ENCODE data around the gene AQP12A.
"Not testable (repeated sequence)": the region's sequence is repeated elsewhere in the genome, so short reads cannot be mapped to it uniquely, and the experiment has no call there.

DNA sequence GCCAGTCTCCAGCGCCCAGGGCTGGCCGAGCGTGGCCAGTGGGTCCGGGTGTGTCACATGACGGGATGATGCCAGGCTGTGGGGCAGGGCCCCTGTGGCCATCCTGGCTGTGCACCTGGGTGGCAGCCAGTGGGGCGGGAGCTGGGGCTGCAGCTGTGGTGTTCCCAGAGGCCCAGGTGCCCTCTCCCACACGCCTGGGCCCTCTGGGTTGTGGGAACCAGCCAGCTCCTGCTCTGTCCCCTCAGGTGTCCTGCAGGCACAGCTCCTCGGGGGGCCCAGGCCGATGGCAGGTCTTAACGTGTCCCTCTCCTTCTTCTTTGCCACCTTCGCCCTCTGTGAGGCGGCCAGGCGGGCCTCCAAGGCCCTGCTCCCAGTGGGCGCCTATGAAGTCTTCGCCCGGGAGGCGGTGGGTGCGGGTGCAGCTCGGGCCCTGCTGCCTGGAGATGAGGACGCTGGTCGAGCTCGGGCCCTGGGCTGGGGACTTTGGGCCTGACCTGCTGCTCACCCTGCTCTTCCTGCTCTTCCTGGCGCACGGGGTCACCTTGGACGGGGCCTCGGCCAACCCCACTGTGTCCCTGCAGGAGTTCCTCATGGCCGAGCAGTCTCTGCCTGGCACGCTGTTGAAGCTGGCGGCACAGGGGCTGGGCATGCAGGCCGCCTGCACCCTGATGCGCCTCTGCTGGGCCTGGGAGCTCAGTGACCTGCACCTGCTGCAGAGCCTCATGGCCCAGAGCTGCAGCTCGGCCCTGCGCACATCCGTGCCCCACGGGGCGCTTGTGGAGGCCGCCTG, at the start of gene AQP12A:
- not testable (repeated sequence) for TF ChIP-seq EZH2 (IDR thresholded peaks at IDR 0.05; ENCODE audit: borderline replicate concordance, low read depth, low read length, severe bottlenecking)
- TF ChIP-seq, protein P1, sequence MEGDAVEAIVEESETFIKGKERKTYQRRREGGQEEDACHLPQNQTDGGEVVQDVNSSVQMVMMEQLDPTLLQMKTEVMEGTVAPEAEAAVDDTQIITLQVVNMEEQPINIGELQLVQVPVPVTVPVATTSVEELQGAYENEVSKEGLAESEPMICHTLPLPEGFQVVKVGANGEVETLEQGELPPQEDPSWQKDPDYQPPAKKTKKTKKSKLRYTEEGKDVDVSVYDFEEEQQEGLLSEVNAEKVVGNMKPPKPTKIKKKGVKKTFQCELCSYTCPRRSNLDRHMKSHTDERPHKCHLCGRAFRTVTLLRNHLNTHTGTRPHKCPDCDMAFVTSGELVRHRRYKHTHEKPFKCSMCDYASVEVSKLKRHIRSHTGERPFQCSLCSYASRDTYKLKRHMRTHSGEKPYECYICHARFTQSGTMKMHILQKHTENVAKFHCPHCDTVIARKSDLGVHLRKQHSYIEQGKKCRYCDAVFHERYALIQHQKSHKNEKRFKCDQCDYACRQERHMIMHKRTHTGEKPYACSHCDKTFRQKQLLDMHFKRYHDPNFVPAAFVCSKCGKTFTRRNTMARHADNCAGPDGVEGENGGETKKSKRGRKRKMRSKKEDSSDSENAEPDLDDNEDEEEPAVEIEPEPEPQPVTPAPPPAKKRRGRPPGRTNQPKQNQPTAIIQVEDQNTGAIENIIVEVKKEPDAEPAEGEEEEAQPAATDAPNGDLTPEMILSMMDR (IDR thresholded peaks at IDR 0.05; ENCODE audit: borderline replicate concordance, extremely low read depth, low read length, poor library complexity, severe bottlenecking) = not testable (repeated sequence)
